Endothelial cell of coronary artery (primary cell): ENCODE results near the gene EP300. TPM values are rescaled to one million over a fixed set of nuclear protein-coding genes. Genes with fewer than 3 reads are reported as not detected.

Experiments
- total RNA-seq: library from RNA; depleted of rRNA; stranded (reverse); fragments of >200 nt; gene quantifications from 2 replicates; pipeline ENCODE4 v1.2.3, GENCODE V29; 2014

The EP300 gene
- 30.4 and 47.3 TPM in 2 replicates for total RNA-seq

DNA sequence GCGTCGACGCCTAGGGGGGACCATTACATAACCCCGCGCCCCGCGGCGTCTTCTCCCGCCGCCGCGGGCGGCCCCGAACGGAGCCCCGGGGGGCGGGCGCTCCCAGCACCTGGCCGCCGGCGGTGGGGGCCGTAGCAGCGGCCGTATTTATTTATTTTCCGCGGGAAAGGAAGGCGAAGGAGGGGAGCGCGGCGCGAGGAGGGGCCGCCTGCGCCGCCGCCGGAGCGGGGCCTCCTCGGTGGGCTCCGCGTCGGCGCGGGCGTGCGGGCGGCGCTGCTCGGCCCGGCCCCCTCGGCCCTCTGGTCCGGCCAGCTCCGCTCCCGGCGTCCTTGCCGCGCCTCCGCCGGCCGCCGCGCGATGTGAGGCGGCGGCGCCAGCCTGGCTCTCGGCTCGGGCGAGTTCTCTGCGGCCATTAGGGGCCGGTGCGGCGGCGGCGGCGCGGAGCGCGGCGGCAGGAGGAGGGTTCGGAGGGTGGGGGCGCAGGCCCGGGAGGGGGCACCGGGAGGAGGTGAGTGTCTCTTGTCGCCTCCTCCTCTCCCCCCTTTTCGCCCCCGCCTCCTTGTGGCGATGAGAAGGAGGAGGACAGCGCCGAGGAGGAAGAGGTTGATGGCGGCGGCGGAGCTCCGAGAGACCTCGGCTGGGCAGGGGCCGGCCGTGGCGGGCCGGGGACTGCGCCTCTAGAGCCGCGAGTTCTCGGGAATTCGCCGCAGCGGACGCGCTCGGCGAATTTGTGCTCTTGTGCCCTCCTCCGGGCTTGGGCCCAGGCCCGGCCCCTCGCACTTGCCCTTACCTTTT, at the start of gene EP300:
TSS of gene EP300 (plus strand) at position 570 of the 795 bp plus-strand sequence. CDS start 413 bp downstream, outside the sequence.

DNA sequence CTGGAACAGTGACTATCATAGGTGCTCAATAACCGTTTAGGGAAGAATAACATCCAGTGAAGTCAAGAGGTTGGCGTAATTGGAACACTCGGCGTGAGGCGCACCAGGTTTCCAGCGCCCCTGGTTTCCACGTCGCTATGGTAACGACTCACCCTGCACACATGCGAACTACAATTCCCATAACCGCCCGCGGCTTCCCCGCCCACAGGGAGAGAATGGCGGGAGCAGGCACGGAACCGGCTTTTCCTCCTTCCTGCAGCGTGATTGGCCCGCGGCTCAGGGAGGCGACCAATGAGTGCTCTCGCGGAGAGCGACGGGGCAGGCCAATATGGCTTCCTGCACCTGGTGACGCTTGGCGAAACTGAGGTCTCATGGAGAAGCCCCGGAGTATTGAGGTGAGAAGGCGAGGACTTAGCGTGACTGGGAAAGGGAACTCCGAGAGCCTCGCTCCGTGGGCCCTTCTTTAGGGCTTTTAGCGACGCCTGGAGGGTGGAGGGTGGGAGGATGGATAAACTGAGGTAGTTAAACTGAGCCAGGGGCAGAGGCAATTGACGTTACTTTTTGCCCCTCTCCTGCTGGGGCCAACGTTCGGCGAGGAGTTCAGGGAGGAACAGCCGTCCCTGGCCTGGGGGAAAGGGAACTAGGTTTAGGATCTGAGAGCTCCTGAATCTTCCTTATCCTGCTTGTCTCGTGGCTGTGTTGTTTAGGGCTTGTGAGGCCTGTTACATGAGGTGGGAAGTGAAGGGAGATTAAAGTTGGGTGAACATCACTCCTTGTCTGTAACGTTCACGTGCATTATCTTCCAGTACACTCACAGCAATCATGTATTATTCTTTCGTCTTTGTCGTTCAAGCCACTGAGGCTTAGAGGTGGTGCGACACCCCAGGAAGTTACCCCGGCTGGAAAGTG, 112.9 kb downstream of the EP300 start, which contains the start of gene L3MBTL2:
TSS of gene L3MBTL2 (plus strand) at position 321 of the 909 bp plus-strand sequence. CDS start at position 372, 51 bp downstream.

Other genes starting within 250 kb of the EP300 start
- 229 and 320 TPM in 2 replicates for gene ST13, start 236.0 kb upstream of the EP300 start, total RNA-seq
- gene XPNPEP3, start 235.4 kb upstream of the EP300 start, total RNA-seq = 3.9 and 8.0 TPM in 2 replicates
- gene DNAJB7, start 230.5 kb upstream of the EP300 start, total RNA-seq = not detected in 2 replicates
- 59.9 and 69.1 TPM in 2 replicates for gene RBX1, start 141.2 kb upstream of the EP300 start, total RNA-seq
- 22.6 and 27.8 TPM in 2 replicates for gene L3MBTL2, start 112.7 kb downstream of the EP300 start, total RNA-seq
- 0.28 and 1.1 TPM in 2 replicates for gene CHADL, start 148.3 kb downstream of the EP300 start, total RNA-seq
- gene RANGAP1, start 193.6 kb downstream of the EP300 start, total RNA-seq = 81.8 and 106 TPM in 2 replicates
- 50.9 and 73.5 TPM in 2 replicates for gene ZC3H7B, start 208.9 kb downstream of the EP300 start, total RNA-seq